ENCODE results near the gene RASGRF1. TPM values are rescaled to one million over a fixed set of nuclear protein-coding genes. Genes with fewer than 3 reads are reported as not detected.

Gene RASGRF1
- total and polyA plus RNA-seq, 9 of the 15 experiments (the other 6 are each of a cell fraction or from before 2014, with no cell fraction given): 0.03 to 0.58 (median 0.06) TPM; not detected in 1

- TF ChIP-seq MNT (conservative IDR thresholded peaks at IDR 0.05) (peak in 1 of 2 experiments; percentile 63; a peak in 2 of 4 replicates), NONO (IDR thresholded peaks at IDR 0.05; ENCODE audit: low read depth in 2 of 2, low read length in 1 of 2) (peak in 1 of 2 experiments; percentile 46; a peak in 2 of 4 replicates), RAD51 (IDR thresholded peaks at IDR 0.05; ENCODE audit: borderline replicate concordance, low read depth) (no peak), ZNF140 (CRISPR knock-in tag; IDR thresholded peaks at IDR 0.05) (no peak), HDAC1 (IDR thresholded peaks at IDR 0.05) (peak in 1 of 2 experiments; percentile 52; a peak in 2 of 4 replicates), CTBP1 (IDR thresholded peaks at IDR 0.05; ENCODE audit: borderline replicate concordance) (peak; percentile 85), VEZF1 (CRISPR knock-in tag; IDR thresholded peaks at IDR 0.05) (peak; percentile 95), ETS1 (conservative IDR thresholded peaks at IDR 0.05; ENCODE audit: control insufficient read depth, low read depth, low read length) (0 out of 2 replicates have a peak, but pooled peaks have one; percentile 60), USF1 (CRISPR knock-in tag; IDR thresholded peaks at IDR 0.05) (no peak), FOXJ2 (tag; IDR thresholded peaks at IDR 0.05) (no peak), ZNF407 (IDR thresholded peaks at IDR 0.05; ENCODE audit: low read depth) (no peak), MBD2 (IDR thresholded peaks at IDR 0.05; ENCODE audit: borderline replicate concordance, low read depth) (no peak), ZNF253 (CRISPR knock-in tag; conservative IDR thresholded peaks at IDR 0.05) (no peak)
Measured at GRCh38 chr15:78944669-78945407, 145.7 kb downstream of the RASGRF1 start, which contains the start of gene CTSH (continued).
